HepG2 (cell line): ENCODE measurements around the gene LUC7L2. TPM values are rescaled to one million over a fixed set of nuclear protein-coding genes. Genes with fewer than 3 reads are reported as not detected.
A peak's percentile ranks its signal among the peaks of the same experiment; 100 is the strongest.

Experiments
- ATAC-seq: fragments of 200-7000 bp; cut with Tn5 transposase; 3 replicates; pipeline ENCODE4 v1.9.1; 2020; ENCODE audit warnings: mild to moderate bottlenecking, moderate library complexity
- BruUV-seq: library from RNA; stranded (reverse); fragments of 400-500 nt; replicated peaks from 2 replicates; lab custom pipeline; 2021; lab: Mats Ljungman, UMichigan
- CTCF ChIA-PET: fragments of 300-600 bp; formaldehyde crosslinking; extraction: SDS; loops from one replicate; lab custom pipeline; 2021; ENCODE audit warnings: low total read pairs, inconsistent platforms, low intra/inter-chr PET ratio; lab: Yijun Ruan, JAX
- POLR2A ChIA-PET: fragments of 350-600 bp; sonication (Branson Sonifier 250); formaldehyde crosslinking; loops from one replicate; lab custom pipeline; 2020; ENCODE audit warnings: antibody characterized with exemption, inconsistent platforms; lab: Yijun Ruan, JAX
- DNase-seq: peaks from one replicate; pipeline ENCODE4 v3.0.0-alpha.2; 2015; ENCODE audit warnings: low spot score
- FAIRE-seq: peaks from 3 replicates; lab custom pipeline; 2011; peaks lifted over from hg19 to GRCh38; lab: Jason Lieb, UNC
- H2AFZ ChIP-seq: one replicate; pipeline ENCODE4 v1.6.1; 2011; ENCODE audit warnings: low read length, inconsistent platforms
- H3K27ac ChIP-seq: fragments of 300-600 bp; 3 replicates; pipeline ENCODE4 v1.8.0; 2011; ENCODE audit warnings: mixed run types, mild to moderate bottlenecking, mixed read lengths, low read length, inconsistent platforms; ENCODE audit not compliant: insufficient read depth; ENCODE audit errors: extremely low read length
- H3K27me3 ChIP-seq, 2 experiments: fragments of 200-600 bp in 1 of 2; 2 replicates in 1 of 2; 3 replicates in 1 of 2; pipeline versions ENCODE4 v1.6.0 to v1.8.0; 2011; ENCODE audit warnings: low read length in 2 of 2, mild to moderate bottlenecking in 2 of 2, moderate library complexity in 2 of 2, inconsistent platforms in 1 of 2; ENCODE audit not compliant: insufficient read depth in 2 of 2, control insufficient read depth in 1 of 2
- H3K36me3 ChIP-seq, 2 experiments: fragments of 200-600 bp in 1 of 2; replicated peaks in 1 of 2; 2 replicates in 1 of 2; 3 replicates in 1 of 2; pipeline versions ENCODE4 v1.5.1 to v1.8.0; 2011; ENCODE audit warnings: low read length in 2 of 2, inconsistent platforms in 1 of 2; ENCODE audit not compliant: insufficient read depth in 2 of 2, control insufficient read depth in 1 of 2
- H3K4me1 ChIP-seq: 2 replicates; pipeline ENCODE4 v1.5.1; 2012; ENCODE audit warnings: low read length, inconsistent platforms; ENCODE audit not compliant: insufficient read depth
- H3K4me2 ChIP-seq: 2 replicates; pipeline ENCODE4 v1.6.0; 2011; ENCODE audit warnings: low read depth, low read length, inconsistent platforms
- H3K4me3 ChIP-seq, 3 experiments: fragments of 200-600 bp in 1 of 3; sonication (generic), shearing (Covaris generic) in 1 of 3; replicated peaks in 1 of 3; 2 replicates each; pipeline ENCODE4 v1.5.1; 2011 to 2016; ENCODE audit warnings: low read length in 3 of 3, inconsistent platforms in 2 of 3, low read depth in 2 of 3, mild to moderate bottlenecking in 2 of 3, control low read depth in 1 of 3, mixed read lengths in 1 of 3; ENCODE audit not compliant: insufficient read depth in 1 of 3
- H3K79me2 ChIP-seq: one replicate; pipeline ENCODE4 v1.6.1; 2011; ENCODE audit warnings: low read length, inconsistent platforms; ENCODE audit not compliant: insufficient read depth
- H3K9ac ChIP-seq: 2 replicates; pipeline ENCODE4 v1.6.0; 2011; ENCODE audit warnings: mild to moderate bottlenecking, low read depth, low read length, inconsistent platforms; ENCODE audit not compliant: insufficient read depth
- H3K9me3 ChIP-seq: 2 replicates; pipeline ENCODE4 v1.5.1; 2012; ENCODE audit warnings: mild to moderate bottlenecking, low read length
- H4K20me1 ChIP-seq: 2 replicates; pipeline ENCODE4 v1.6.0; 2011; ENCODE audit warnings: inconsistent platforms, mild to moderate bottlenecking, low read length, moderate library complexity; ENCODE audit not compliant: insufficient read depth
- KLF13 ChIP-seq: sonication (generic); formaldehyde crosslinking; IDR thresholded peaks from 2 replicates; pipeline ENCODE4 v1.4.0; 2020; ENCODE audit warnings: mild to moderate bottlenecking, missing genetic modification reagents
- LCORL ChIP-seq, 2 experiments: fragments of 450-650 bp in 1 of 2; sonication (generic) in 1 of 2; formaldehyde crosslinking in 1 of 2; IDR thresholded peaks; 2 replicates each; pipeline versions ENCODE4 v1.5.0 to v1.6.1; 2017 to 2020; ENCODE audit warnings: antibody characterized with exemption in 1 of 2, missing genetic modification reagents in 1 of 2
- MAFF ChIP-seq: IDR thresholded peaks from 2 replicates; pipeline ENCODE4 v1.6.1; 2011; ENCODE audit warnings: low read depth, low read length, improper control_type of control experiment
- RBM22 ChIP-seq: fragments of 200-400 bp; formaldehyde crosslinking; optimal IDR thresholded peaks from 2 replicates; pipeline ENCODE3; 2017; ENCODE audit warnings: mild to moderate bottlenecking, low read length, moderate library complexity
- RFX3 ChIP-seq: IDR thresholded peaks from 2 replicates; pipeline ENCODE4 v1.6.1; 2016; ENCODE audit warnings: missing biosample characterization, missing genetic modification reagents
- ZNF33A ChIP-seq: sonication (generic); formaldehyde crosslinking; IDR thresholded peaks from 2 replicates; pipeline ENCODE4 v1.5.1; 2020; ENCODE audit warnings: missing genetic modification reagents, mild to moderate bottlenecking, moderate library complexity, borderline replicate concordance
- ZNF431 ChIP-seq: sonication (generic); formaldehyde crosslinking; IDR thresholded peaks from 2 replicates; pipeline ENCODE4 v1.9.0; 2022; ENCODE audit warnings: missing genetic modification reagents, low read depth, mild to moderate bottlenecking, borderline replicate concordance
- ZNF451 ChIP-seq: sonication (generic); formaldehyde crosslinking; IDR thresholded peaks from 2 replicates; pipeline ENCODE4 v1.5.0; 2020; ENCODE audit warnings: mild to moderate bottlenecking, missing genetic modification reagents
- ZNF672 ChIP-seq: sonication (generic); formaldehyde crosslinking; IDR thresholded peaks from 2 replicates; pipeline ENCODE4 v1.8.1; 2022; ENCODE audit warnings: missing genetic modification reagents
- ZSCAN22 ChIP-seq: sonication (generic); formaldehyde crosslinking; IDR thresholded peaks from 2 replicates; pipeline ENCODE4 v1.4.0; 2020; ENCODE audit warnings: mild to moderate bottlenecking, missing genetic modification reagents
- WGBS: methylation state at CpG from one replicate; pipeline ENCODE4 v1.1.6; 2017; ENCODE audit warnings: low lambda C conversion rate; 5-methylcytosine and 5-hydroxymethylcytosine counted together
- in situ Hi-C: cut with HindIII; loops from 2 replicates; pipeline ENCODE4 v1.10.0; 2017; ENCODE audit warnings: low pct_unique_long_range_greater_than_20kb; ENCODE audit not compliant: extremely low pct_ligation_motif_present
- intact Hi-C: fragments of 100-400 bp; cut with micrococcal nuclease; formaldehyde crosslinking; loops from one replicate; pipeline ENCODE4 v1.10.0; 2022; ENCODE audit not compliant: unreplicated experiment
- polyA plus RNA-seq, 8 experiments: library from polyadenylated mRNA; depleted of rRNA in 3 of 8; stranded (reverse) in 7 of 8; unstranded in 1 of 8; fragments of >200 nt; fragmentation: Illumina TruSeq in 4 of 8; extraction: Trizol in 4 of 8; gene quantifications; 2 replicates each; pipeline versions ENCODE4 v1.2.1 to v1.2.3, GENCODE V29; 2011 to 2016; ENCODE audit warnings: low read depth in 4 of 8, missing spikeins in 1 of 8, mixed read lengths in 1 of 8; ENCODE audit not compliant: insufficient read depth in 1 of 8
- total RNA-seq, 5 experiments: library from RNA; depleted of rRNA; stranded (reverse); fragments of >200 nt; fragmentation: Illumina TruSeq; extraction: Trizol; gene quantifications; 2 replicates each; pipeline ENCODE4 v1.2.3, GENCODE V29; 2016; ENCODE audit warnings: low read depth in 1 of 5

LUC7L2 gene
- total and polyA plus RNA-seq, 2 of the 13 experiments (the other 11 are each of a cell fraction or from before 2014, with no cell fraction given) = 17.9 to 50.7 TPM

DNA sequence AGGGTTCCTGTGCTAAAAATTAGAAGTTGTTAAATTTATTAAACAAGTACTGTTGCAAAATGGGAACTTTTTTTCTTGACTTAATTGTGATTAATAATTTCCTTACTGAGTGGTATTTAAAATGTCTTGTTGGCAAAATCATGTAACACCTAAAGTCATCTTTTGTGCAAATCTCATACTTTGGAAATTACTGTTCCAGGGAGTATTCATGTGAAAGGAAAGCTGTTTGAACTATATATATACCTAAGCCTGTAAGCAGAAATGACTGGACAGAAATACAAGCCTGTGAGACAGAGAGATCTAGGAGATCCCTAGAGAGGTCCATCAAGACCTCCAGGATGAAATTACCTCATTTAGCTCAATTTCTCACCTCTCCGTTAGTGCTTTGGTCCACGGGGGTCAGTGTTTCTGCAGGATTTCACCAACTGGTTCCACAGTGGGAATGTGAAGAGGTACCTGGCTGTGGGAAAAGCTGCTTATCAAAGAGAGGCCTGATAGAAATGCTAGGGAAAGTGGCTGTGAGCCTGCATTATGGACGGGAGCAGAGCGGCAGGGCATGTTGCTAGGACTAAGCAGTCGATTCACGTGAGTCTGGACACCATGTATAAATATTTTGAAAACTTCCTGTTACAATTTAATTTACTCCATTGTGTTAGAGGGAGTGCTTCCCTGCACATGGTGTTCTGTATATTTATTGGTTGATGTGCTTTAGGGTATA, 7.9 kb downstream of the LUC7L2 start:
- FAIRE-seq = no peak
- H3K4me1 ChIP-seq = peaks cover 40% of the 10 kb centered on the region
- in situ Hi-C loops (no loop called here), intact Hi-C loops (no loop called here)
- peak; percentile 63 for TF ChIP-seq RBM22
- no peak for TF ChIP-seq RFX3
- 0 out of 2 replicates have a peak, but pooled peaks have one; percentile 27 for TF ChIP-seq MAFF
- no peak for TF ChIP-seq LCORL (IDR thresholded peaks at IDR 0.05)
- no peak for TF ChIP-seq LCORL (CRISPR knock-in tag; IDR thresholded peaks at IDR 0.05)
- no peak for TF ChIP-seq ZNF33A (CRISPR knock-in tag)
- H3K4me2 ChIP-seq = no peak overlapping the region
- H4K20me1 ChIP-seq = peaks cover 25% of the 10 kb centered on the region
- no peak overlapping the region for H3K9ac ChIP-seq
- H3K4me3 ChIP-seq = no peak overlapping the region
- no peaks in the 10 kb centered on the region for H3K27me3 ChIP-seq
- ATAC-seq = no peak
- no peaks in the 10 kb centered on the region for H3K9me3 ChIP-seq
- ChIA-PET CTCF (no interaction called here), POLR2A (no interaction called here)
- BruUV-seq = no TSS peak
- peaks cover 98% of the 10 kb centered on the region for H3K79me2 ChIP-seq
- peak overlapping the region; percentile 1 for H3K27ac ChIP-seq
- no peak for DNase-seq
- WGBS = 93% methylated on average over 6 of the region's 6 CpGs
- peaks cover 6 to 30% of the 10 kb centered on the region in 2 experiments; a peak in 4 of 5 replicates for H3K36me3 ChIP-seq
- H2AFZ ChIP-seq = no peak overlapping the region

GRCh38 chr7:139370301-139370942, 10.7 kb downstream of the LUC7L2 start:
- no peaks in the 10 kb centered on the region for H3K9me3 ChIP-seq
- intact Hi-C loops (no loop called here), in situ Hi-C loops (no loop called here)
- peaks cover 99% of the 10 kb centered on the region for H3K79me2 ChIP-seq
- TF ChIP-seq ZNF672 (CRISPR knock-in tag) = no peak
- TF ChIP-seq ZSCAN22 (CRISPR knock-in tag) = no peak
- TF ChIP-seq KLF13 (CRISPR knock-in tag) = no peak
- TF ChIP-seq ZNF451 (CRISPR knock-in tag) = no peak
- TF ChIP-seq ZNF431 (CRISPR knock-in tag) = no peak
- ATAC-seq = peak; percentile 61
- no peak overlapping the region for H3K4me3 ChIP-seq
- peaks cover 27% of the 10 kb centered on the region for H3K4me1 ChIP-seq
- H3K4me2 ChIP-seq = 0 out of 2 replicates have a peak overlapping the region, but pooled peaks have one; percentile 0
- WGBS = 82% methylated on average over 5 of the region's 5 CpGs
- ChIA-PET POLR2A (interaction anchor here (2.8 kb wide), 1 partner anchor 10 kb away, joined by 9 read pairs; the partner anchor contains the start of gene LUC7L2), CTCF (no interaction called here)
- no peak overlapping the region for H3K9ac ChIP-seq
- no peak for DNase-seq
- FAIRE-seq = no peak
- H3K36me3 ChIP-seq = peaks cover 4 to 30% of the 10 kb centered on the region in 2 experiments
- H2AFZ ChIP-seq = no peak overlapping the region
- no TSS peak for BruUV-seq
- H3K27me3 ChIP-seq = no peaks in the 10 kb centered on the region
- H4K20me1 ChIP-seq = peaks cover 22% of the 10 kb centered on the region
- H3K27ac ChIP-seq = no peak overlapping the region
